RWPE2 (cell line): ENCODE results near the gene BCL6B.
A peak's percentile ranks its signal among the peaks of the same experiment; 100 is the strongest.

Source experiments
- ATAC-seq: fragments of 200-7000 bp; cut with Tn5 transposase; 3 replicates; pipeline ENCODE4 v1.9.1; 2021; ENCODE audit warnings: low read depth
- DNase-seq: peaks from one replicate; pipeline ENCODE4 v3.0.0-alpha.2; 2020; ENCODE audit warnings: low spot score
- H3K27ac ChIP-seq: fragments of 450-650 bp; 2 replicates; pipeline ENCODE4 v1.5.1; 2017; ENCODE audit warnings: mild to moderate bottlenecking; ENCODE audit not compliant: poor library complexity, severe bottlenecking
- H3K27me3 ChIP-seq: fragments of 250-450 bp; sonication (Bioruptor Pico); 2 replicates; pipeline ENCODE4 v1.5.1; 2021; ENCODE audit warnings: mild to moderate bottlenecking, moderate library complexity; ENCODE audit not compliant: insufficient read depth, poor library complexity, severe bottlenecking
- H3K36me3 ChIP-seq: fragments of 250-450 bp; sonication (Bioruptor Pico); 2 replicates; pipeline ENCODE4 v1.5.1; 2020; ENCODE audit warnings: low read depth, mild to moderate bottlenecking, moderate library complexity
- H3K4me1 ChIP-seq: fragments of 250-450 bp; sonication (Bioruptor Pico); 2 replicates; pipeline ENCODE4 v1.5.1; 2021; ENCODE audit warnings: mild to moderate bottlenecking, moderate library complexity; ENCODE audit not compliant: insufficient read depth, poor library complexity, severe bottlenecking
- H3K4me3 ChIP-seq: fragments of 250-450 bp; sonication (Bioruptor Pico); 2 replicates; pipeline ENCODE4 v1.5.1; 2021; ENCODE audit warnings: mild to moderate bottlenecking, moderate library complexity; ENCODE audit not compliant: severe bottlenecking
- H3K9me3 ChIP-seq: fragments of 250-450 bp; sonication (Bioruptor Pico); 2 replicates; pipeline ENCODE4 v1.5.1; 2021; ENCODE audit warnings: mild to moderate bottlenecking, moderate library complexity; ENCODE audit not compliant: severe bottlenecking
- TF ChIP-seq, protein P1 (sequence below): fragments of 450-650 bp; IDR thresholded peaks from one replicate; pipeline ENCODE4 v1.5.1; 2017; ENCODE audit warnings: mild to moderate bottlenecking, moderate library complexity; ENCODE audit not compliant: poor library complexity, severe bottlenecking

The BCL6B gene

DNA sequence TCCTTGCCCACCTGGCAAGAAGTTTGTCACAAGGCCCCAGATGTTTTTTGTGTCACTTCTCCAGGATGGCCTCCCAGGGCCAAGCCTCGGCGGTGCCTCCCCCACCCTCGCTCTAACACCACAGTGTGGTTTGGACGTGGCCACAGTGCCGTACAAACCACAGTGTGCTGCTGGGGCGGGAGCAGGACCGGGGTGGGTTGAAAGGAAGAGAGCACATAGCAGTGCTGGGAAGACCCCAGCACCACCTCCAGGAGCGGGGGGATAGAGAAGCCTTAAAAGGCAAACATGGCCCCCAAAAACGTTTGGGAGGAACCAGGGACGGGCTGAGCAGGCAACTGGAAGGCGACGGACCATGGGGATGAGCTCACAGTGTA is 5.0 kb upstream of the BCL6B start:
- no peak overlapping the region for H3K27ac ChIP-seq
- H3K4me1 ChIP-seq: no peaks in the 10 kb centered on the region
- H3K4me3 ChIP-seq: no peak overlapping the region
- no peaks in the 10 kb centered on the region for H3K27me3 ChIP-seq
- H3K36me3 ChIP-seq: peaks cover 6% of the 10 kb centered on the region; the same call in 1 of the 2 replicates
- TF ChIP-seq, protein P1, sequence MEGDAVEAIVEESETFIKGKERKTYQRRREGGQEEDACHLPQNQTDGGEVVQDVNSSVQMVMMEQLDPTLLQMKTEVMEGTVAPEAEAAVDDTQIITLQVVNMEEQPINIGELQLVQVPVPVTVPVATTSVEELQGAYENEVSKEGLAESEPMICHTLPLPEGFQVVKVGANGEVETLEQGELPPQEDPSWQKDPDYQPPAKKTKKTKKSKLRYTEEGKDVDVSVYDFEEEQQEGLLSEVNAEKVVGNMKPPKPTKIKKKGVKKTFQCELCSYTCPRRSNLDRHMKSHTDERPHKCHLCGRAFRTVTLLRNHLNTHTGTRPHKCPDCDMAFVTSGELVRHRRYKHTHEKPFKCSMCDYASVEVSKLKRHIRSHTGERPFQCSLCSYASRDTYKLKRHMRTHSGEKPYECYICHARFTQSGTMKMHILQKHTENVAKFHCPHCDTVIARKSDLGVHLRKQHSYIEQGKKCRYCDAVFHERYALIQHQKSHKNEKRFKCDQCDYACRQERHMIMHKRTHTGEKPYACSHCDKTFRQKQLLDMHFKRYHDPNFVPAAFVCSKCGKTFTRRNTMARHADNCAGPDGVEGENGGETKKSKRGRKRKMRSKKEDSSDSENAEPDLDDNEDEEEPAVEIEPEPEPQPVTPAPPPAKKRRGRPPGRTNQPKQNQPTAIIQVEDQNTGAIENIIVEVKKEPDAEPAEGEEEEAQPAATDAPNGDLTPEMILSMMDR: no peak
- H3K9me3 ChIP-seq: no peaks in the 10 kb centered on the region
- ATAC-seq (no peak), DNase-seq (no peak)

DNA sequence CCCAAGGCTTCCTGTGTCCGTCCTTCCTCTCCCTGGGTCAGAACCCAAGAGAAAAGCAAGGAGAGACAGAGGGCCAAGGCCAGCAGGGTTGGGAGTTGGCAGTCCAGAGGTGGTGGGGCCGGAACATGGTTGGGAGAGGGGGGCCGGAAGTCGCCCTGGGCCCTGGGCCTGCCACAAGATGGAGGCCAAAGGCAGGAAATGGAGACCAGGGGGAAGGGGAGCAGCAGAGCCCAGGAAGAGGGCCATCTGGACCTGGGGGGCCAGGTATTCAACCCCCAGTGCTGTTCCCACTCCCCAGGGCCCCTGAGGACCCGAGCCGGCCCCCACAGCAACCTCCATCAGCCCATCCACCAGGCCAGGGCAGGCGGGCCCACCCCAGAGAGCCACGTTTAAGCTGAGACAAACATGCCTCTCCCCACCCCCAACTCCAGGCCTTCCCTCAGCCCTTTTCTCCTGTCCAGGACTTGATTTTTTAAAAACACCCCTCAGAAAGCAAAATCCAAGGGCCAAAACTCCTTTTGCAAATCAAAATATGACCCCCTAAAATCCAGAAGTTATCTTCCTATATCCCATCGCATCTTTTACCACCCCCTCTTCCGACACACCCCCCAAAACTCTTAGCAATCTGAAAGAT is 4.4 kb upstream of the BCL6B start:
- H3K4me1 ChIP-seq: no peaks in the 10 kb centered on the region
- TF ChIP-seq, protein P1: no peak
- H3K27ac ChIP-seq: no peak overlapping the region
- ATAC-seq: no peak
- no peak overlapping the region for H3K4me3 ChIP-seq
- no peak for DNase-seq
- H3K9me3 ChIP-seq: no peaks in the 10 kb centered on the region
- H3K36me3 ChIP-seq: peaks cover 6% of the 10 kb centered on the region; the same call in 1 of the 2 replicates
- no peaks in the 10 kb centered on the region for H3K27me3 ChIP-seq

DNA sequence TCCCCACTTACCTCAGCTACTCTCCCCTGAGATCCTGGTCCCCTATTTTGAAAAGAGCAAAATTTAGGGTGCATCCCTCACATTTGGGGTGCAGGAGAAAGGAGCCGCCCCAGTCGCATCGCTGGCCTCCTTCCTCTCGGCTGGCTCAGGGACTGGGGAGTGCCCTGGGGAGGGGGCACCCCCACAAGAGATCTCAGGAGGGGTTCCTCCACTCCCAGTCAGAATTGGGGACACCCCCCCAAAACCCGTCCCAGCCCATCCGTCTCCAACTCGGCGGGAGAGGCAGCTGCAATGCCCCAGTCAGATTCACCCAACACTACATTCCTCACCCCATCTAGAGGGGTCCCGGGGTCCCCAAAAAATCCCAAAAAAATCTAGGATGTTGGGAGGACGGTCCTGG is 3.5 kb upstream of the BCL6B start:
- TF ChIP-seq, protein P1: no peak

DNA sequence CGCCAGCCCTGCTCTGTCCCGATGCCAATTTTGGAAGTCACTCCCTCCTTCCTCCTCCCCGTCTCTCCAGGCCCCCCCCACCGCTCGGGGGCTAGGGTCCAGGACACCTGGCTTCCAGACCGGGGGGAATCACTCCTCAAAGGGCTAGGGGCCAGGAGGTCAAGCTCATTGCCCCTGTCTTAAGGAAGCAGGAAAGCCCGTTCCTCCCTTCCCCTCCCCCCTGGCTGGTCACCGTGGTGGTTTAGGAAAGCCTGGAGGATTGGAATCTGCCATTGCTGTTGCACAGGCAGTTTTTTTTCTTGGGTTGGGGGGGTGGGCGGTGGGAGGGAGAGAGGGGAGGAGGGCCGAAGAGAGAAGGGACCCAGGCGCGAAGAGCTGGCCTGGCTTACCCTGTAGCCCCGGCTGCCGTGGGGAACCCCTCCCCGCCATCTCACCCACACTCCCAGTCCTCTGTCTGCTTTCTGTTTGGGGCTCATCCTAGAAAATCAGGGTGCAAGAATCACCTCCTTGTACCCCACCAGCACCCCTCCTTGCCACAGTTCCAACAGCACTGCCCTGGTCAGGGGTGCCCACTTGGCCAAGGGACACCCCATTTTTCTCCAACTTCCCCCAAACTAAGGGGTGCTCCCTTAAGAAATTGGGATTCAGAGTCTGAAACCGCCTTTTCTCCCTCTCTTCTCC is 2.9 kb upstream of the BCL6B start:
- Histone ChIP-seq H3K9me3 (no peaks in the 10 kb centered on the region), H3K27me3 (no peaks in the 10 kb centered on the region), H3K4me1 (no peaks in the 10 kb centered on the region), H3K27ac (no peak overlapping the region), H3K4me3 (peak overlapping the region; percentile 10), H3K36me3 (no peaks in the 10 kb centered on the region)
- ATAC-seq (no peak), DNase-seq (no peak)
- TF ChIP-seq, protein P1: no peak

More for the DNA sequence above, 3.5 kb upstream of the BCL6B start:
- no peak for ATAC-seq
- no peaks in the 10 kb centered on the region for H3K27me3 ChIP-seq
- no peaks in the 10 kb centered on the region for H3K36me3 ChIP-seq
- H3K27ac ChIP-seq: no peak overlapping the region
- H3K4me1 ChIP-seq: no peaks in the 10 kb centered on the region
- no peak overlapping the region for H3K4me3 ChIP-seq
- no peaks in the 10 kb centered on the region for H3K9me3 ChIP-seq
- DNase-seq: no peak
